GM23338 (cell line): ENCODE data around the gene UNC93A.

Experiments
- CTCF ChIP-seq, 2 experiments: fragments of 200-600 bp in 1 of 2; sonication (generic) in 1 of 2; conservative IDR thresholded peaks; 2 replicates each; pipeline versions ENCODE4 v1.5.1 to v1.6.1; 2016 to 2017; ENCODE audit warnings: antibody characterized with exemption in 2 of 2, low read depth in 2 of 2, mild to moderate bottlenecking in 2 of 2, moderate library complexity in 1 of 2
- EZH2 ChIP-seq: fragments of 200-600 bp; sonication (generic); IDR thresholded peaks from one replicate; pipeline ENCODE4 v1.8.0; 2017; ENCODE audit warnings: antibody characterized with exemption, mild to moderate bottlenecking, low read depth; ENCODE audit not compliant: unreplicated experiment
- EZH2phosphoT487 ChIP-seq: fragments of 200-600 bp; sonication (generic); IDR thresholded peaks from one replicate; pipeline ENCODE4 v1.8.1; 2018; ENCODE audit warnings: antibody characterized with exemption; ENCODE audit not compliant: unreplicated experiment

- TF ChIP-seq EZH2, result no peak
- TF ChIP-seq CTCF (conservative IDR thresholded peaks at IDR 0.05; ENCODE audit: low read depth in 2 of 2), result no peak
- TF ChIP-seq EZH2phosphoT487, result no peak
Observed at GRCh38 chr6:167327391-167327790, 36.3 kb downstream of the UNC93A start.
